Uterus (tissue), 2 donors: ENCODE measurements around the gene RIT2.

Source experiments
- POLR2A ChIP-seq, 2 donors: fragments of 450-650 bp; IDR thresholded peaks; one replicate each; pipeline ENCODE4 v1.6.1; 2016; ENCODE audit warnings: antibody characterized with exemption in 2 of 2, mild to moderate bottlenecking in 1 of 2, moderate library complexity in 1 of 2
- TF ChIP-seq, protein P1 (sequence below), 4 experiments: fragments of 200-600 bp in 2 of 4; fragments of 450-650 bp in 2 of 4; sonication (generic) in 2 of 4; IDR thresholded peaks; one replicate each; pipeline ENCODE4 v1.5.1; 2016 to 2019; ENCODE audit warnings: antibody characterized with exemption in 4 of 4, mild to moderate bottlenecking in 2 of 4, moderate library complexity in 1 of 4

- TF ChIP-seq, protein P1, sequence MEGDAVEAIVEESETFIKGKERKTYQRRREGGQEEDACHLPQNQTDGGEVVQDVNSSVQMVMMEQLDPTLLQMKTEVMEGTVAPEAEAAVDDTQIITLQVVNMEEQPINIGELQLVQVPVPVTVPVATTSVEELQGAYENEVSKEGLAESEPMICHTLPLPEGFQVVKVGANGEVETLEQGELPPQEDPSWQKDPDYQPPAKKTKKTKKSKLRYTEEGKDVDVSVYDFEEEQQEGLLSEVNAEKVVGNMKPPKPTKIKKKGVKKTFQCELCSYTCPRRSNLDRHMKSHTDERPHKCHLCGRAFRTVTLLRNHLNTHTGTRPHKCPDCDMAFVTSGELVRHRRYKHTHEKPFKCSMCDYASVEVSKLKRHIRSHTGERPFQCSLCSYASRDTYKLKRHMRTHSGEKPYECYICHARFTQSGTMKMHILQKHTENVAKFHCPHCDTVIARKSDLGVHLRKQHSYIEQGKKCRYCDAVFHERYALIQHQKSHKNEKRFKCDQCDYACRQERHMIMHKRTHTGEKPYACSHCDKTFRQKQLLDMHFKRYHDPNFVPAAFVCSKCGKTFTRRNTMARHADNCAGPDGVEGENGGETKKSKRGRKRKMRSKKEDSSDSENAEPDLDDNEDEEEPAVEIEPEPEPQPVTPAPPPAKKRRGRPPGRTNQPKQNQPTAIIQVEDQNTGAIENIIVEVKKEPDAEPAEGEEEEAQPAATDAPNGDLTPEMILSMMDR (IDR thresholded peaks at IDR 0.05) = no peak
- TF ChIP-seq POLR2A (IDR thresholded peaks at IDR 0.05) = no peak
Observed at GRCh38 chr18:42921226-42921737, 194.2 kb downstream of the RIT2 start.
